NCI-H2227 (cell line): Measurements from ENCODE around the gene ERBB2.
"Not testable (repeated sequence)": the region's sequence is repeated elsewhere in the genome, so short reads cannot be mapped to it uniquely, and the experiment has no call there.

Experiments used
- DNase-seq: peaks from one replicate; lab custom pipeline; 2025; ENCODE audit not compliant: unreplicated experiment; lab: John Stamatoyannopoulos, UW

Gene ERBB2

DNA sequence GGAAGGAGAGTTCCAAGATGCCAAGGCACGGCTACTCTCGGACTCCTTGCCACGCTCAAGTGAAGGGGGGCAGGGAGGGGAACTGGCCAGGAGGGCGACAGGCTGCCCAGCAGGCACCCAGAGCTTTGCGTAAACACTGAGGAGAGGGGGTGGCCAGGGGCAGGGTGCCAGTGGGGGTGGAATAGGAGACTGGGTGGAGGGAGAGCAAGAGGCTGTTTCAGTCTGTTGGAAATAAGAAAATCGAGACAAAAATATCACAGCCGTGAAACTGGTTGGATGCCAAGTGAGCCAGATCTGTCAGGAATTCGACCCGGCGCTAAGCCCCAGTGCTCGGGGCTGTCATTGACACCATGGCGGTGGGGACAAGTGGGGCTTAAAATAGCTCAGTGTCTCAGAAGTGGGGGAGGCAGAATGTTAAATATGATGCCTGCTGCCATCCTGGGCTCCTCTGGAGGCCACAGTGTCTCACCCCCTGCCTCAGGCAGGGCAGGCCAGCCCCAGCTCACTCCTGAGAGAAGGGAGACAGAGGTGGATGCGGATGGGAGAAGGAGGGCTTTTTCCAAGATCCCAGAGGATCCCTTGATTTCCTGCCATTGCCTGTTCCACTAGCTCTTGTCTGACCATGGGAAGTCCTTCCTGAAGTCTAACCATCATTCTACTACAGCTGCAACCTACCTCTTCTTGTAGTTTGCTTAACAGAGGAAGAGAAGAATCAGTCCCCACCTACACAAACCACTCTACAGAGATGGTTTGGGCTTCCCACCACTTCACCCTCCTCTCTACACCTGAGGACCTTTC is 22.1 kb upstream of the ERBB2 start:
- DNase-seq, result no peak

GRCh38 chr17:39678340-39679116 is 21.3 kb upstream of the ERBB2 start:
- no peak for DNase-seq

DNA sequence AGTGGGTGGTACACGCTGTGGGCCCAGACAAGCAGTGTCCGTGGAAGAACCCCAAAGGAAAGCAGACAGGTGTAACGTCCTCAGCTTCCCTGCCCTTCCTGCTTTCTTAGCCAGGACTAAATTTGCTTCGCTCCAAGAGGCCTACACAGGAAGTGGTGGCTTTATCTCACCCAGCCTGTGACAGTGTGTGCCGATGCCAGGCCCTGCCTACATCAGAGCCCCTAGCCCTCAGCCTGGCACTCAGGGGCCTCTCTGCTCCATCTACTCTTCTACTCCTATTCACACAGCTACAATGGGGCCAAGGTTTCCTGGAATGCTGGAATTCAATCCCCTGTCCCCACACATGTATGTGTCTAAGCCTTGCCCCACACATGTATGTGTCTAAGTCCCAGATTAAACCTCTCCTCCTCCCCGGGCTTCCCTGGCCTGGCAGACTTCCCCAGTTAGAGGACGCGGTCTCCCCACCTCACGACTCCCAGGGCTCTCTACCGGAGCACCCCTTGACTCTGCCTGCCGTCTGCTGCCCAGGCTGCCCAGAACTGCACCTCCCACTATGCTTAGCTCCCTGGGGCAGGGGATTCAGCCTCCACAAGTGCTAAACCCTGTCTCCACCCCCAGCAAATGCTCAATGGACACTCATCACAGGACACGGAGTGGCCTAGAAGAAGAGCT is 20.2 kb upstream of the ERBB2 start:
- DNase-seq, result no peak

DNA sequence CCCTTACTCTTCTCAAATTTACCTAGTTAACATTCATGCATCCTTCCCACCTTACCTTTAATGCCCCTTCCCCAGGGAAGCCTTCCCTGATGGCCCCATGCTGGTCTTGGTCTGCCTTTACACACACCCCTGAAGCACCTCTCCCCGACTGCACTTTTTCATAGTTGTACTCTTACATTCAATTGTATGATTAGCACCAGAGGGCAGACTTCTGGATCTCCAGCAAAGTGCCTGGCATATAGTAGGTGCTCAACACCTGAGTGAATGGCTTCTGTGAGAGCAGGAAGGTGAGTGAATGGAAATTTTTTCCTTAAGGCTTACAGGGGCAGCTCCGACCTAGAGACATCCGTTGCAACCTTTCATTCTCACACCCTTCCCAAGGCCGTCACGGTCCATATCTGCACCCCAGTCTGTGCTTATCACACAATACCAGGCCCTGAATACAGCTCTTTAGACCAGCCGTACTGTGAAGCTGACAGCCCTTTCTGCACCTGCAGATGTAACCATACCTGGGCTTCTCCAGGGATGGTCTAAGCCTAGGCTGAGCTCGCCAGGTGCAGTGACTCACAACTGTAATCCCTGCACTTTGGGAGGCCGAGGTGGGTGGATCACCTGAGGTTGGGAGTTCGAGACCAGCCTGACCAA is 16.4 kb upstream of the ERBB2 start:
- no peak for DNase-seq

DNA sequence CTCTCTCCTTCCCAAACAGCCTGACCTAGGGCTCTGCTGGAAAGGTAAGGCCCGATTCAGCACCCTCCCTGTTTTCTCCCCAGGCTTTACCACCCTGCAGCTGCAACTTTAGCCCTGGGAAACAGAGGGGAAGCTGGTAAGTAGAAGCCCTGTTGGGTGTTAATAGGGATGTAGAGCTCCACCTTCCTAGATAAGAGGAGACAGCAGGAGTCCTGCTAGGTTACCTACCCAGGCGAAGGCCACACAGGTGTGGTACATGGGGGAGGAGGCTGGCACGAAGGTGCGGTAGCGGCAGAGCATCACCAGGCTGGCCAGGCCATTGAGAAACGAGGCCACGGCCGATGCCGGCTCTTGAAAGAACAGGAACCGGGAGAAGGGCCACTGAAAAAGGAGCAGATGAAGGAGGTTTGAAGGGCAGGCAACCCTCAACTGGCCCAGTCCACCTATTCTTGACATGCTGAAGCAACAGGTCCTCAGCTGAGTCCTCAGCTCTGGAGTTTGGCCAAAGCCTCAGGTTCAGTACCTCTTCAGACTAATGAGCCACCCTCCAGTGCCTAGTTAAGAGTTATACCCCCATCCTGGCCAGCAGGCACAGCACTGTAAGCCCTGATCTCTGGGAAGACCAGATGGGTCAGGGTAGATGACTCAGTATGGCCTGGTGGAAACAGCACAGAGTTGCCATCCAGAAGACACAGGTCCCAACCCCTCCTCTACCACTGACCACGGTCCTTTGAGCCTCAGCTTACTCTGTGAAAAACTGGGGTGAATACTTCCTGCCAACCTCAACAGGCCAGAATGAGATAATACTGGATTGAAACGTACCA is 15.3 kb upstream of the ERBB2 start:
- no peak for DNase-seq

GRCh38 chr17:39687101-39687545 is 12.7 kb upstream of the ERBB2 start:
- DNase-seq, result no peak

DNA sequence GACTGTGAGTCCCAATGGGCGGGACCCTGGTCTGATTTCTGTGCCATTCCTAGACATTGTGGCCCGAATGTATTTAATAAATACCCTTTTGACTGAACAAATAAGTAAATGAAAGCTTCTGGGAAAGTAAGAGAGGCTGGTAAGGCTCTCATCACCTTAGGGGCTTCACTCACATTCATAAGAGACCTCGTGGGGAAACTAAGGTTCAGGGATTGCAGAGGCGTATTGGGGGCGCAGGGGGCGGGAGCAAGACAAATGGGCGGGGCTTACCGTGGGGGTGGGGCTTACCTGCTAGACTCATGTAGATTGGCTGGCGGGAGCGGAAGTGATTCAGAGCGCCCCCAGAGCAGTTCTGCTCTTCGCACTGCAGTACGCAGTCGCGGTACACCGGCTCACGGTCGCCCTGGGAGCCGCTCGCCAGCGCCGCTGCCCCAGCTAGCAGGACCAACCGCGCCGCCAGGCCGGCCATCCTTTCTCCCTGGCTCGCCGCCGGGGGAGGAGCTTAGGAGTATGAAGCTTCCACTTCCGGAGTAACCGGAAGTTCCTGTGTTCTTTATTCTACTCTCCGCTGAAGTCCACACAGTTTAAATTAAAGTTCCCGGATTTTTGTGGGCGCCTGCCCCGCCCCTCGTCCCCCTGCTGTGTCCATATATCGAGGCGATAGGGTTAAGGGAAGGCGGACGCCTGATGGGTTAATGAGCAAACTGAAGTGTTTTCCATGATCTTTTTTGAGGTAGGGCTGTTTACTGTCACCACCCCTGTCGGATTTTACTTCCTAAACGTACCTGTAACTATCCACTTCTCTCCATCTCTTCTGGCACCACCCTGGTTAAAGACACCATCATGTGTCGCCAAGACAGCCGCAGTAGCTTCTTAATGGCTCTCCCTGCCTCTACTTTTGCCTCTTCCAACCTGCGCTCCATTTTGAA is 12.1 kb upstream of the ERBB2 start, which contains the start of gene PGAP3:
TSS of gene PGAP3 (minus strand) at position 512 of the 929 bp plus-strand sequence. CDS start at position 469, 43 bp downstream.
- peak; percentile 93 for DNase-seq

DNA sequence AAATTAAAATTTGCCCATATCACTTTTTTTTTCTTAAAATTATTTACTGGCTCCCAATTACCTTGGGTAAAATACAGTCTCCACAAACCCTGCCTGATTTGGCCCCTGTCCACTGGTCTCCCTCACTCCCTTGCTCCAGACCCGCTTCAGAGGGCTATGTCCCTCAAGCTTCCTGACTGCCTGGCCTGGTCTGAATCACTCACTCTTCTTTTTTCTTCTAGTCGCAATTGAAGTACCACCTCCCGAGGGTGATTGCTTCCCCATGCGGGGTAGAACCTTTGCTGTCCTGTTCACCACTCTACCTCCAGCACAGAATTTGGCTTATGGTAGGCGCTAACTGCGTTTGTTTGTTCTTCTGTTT is 11.4 kb upstream of the ERBB2 start:
- no peak for DNase-seq

GRCh38 chr17:39688945-39689344 is 10.9 kb upstream of the ERBB2 start:
- no peak for DNase-seq

DNA sequence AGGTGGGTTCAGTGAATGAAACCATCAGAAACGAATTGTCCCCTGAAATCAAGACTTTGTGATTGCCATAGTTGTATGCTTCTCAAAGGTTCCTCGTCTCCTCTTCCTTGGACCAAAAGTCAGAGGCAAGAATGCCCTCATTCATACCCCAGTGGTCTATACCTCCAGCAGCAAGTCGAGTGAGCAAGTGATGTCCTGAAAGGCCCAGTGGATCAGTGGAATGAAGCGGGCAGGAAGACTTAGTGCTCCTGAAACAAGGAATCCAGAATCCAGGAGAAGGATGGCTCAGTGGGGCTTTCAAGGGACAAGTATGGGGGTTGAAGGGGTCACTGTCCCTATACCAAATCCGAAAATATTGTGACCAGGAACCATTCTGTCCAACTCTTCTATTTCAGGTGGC is 5.3 kb upstream of the ERBB2 start:
- no peak for DNase-seq

DNA sequence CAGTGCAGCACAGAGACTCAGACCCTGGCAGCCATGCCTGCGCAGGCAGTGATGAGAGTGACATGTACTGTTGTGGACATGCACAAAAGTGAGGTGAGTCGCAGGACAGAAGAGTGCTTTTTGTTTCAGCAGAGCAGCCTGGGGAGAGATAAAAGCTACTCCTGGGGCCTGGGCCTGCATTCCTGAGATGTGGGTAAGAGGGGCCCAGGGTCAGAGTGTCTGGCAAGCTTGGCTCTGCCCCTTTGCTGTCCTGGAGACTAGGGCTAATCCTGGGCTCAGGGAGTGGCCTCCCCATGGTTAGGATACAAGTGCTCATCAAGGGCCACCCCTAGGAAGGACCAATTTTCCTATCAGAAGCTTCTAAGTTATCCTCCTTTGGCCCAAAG is 4.8 kb upstream of the ERBB2 start:
- no peak for DNase-seq

DNA sequence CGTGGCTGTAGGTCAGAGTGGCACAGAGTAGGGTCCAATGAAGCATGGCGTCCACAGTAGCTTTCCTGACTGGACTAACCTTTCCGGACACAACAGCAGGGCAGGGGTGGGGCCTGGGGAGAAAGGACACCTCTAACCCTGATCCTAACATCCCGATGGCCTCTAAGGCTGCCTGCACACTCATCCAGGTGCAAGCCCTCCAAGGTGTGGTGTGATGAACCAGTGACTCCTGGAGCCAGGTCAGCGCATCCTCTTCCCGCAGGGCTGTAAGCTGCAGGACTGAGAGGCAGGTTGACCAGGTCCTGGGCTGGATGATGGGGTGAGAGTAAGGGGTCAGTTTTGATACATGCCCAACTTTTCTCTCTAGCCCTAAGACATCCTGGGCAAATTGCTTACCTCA is 3.1 kb upstream of the ERBB2 start:
- no peak for DNase-seq

- no peak for DNase-seq
Observed at GRCh38 chr17:39697961-39698360, 1.9 kb upstream of the ERBB2 start.

DNA sequence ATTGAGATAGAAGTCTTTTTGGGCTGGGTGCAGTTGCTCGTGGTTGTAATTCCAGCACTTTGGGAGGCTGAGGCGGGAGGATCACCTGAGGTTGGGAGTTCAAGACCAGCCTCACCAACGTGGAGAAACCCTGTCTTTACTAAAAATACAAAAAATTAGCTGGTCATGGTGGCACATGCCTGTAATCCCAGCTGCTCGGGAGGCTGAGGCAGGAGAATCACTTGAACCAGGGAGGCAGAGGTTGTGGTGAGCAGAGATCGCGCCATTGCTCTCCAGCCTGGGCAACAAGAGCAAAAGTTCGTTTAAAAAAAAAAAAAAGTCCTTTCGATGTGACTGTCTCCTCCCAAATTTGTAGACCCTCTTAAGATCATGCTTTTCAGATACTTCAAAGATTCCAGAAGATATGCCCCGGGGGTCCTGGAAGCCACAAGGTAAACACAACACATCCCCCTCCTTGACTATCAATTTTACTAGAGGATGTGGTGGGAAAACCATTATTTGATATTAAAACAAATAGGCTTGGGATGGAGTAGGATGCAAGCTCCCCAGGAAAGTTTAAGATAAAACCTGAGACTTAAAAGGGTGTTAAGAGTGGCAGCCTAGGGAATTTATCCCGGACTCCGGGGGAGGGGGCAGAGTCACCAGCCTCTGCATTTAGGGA is 577 bp upstream of the ERBB2 start:
- DNase-seq, result not testable (repeated sequence)

- no peak for DNase-seq
Observed at GRCh38 chr17:39700148-39700987, 504 bp downstream of the ERBB2 start.

- DNase-seq, result no peak
Observed at GRCh38 chr17:39701012-39701783, 1.3 kb downstream of the ERBB2 start.

DNA sequence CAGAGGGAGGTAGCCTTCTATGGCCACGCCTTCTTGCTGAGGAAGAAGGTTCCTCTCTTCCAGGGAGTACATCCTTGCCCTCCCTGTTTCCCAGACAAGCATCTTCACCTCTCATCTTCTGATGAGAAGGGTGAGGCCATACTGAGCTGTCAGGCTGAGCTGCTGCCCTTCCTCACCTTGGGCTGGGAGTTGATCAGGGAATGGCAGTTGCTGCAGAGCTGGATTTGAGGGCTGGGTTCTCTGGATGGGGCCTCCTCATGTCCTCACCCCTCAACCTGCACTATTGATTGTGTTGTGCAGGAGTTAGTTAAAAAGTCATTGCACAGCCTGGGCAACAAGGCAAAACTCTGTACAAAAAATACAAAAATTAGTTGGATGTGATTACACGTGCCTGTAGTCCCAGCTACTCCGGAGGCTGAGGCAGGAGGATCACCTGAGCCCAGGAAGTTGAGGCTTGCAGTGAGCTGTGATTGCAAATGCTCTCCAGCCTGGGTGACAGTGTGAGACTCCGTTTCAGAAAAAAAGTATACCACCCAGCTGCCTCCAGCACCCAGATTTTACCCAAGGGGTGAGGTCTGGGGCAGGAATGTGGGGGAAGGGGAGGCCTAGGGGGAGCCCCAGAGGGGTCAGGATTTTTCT is 2.0 kb downstream of the ERBB2 start:
- DNase-seq, result no peak
